Activated CD4-positive, alpha-beta T cell treated with anti-CD3 and anti-CD28 coated beads, Interleukin-2, amount 50 U/mL, for 48 hours (primary cell): ENCODE results near the gene NAPG.
"Not testable (repeated sequence)": the region's sequence is repeated elsewhere in the genome, so short reads cannot be mapped to it uniquely, and the experiment has no call there.

Experiments used
- DNase-seq, 2 experiments: peaks; one replicate each; pipeline ENCODE4 v3.0.0-alpha.2; 2020

The NAPG gene

DNA sequence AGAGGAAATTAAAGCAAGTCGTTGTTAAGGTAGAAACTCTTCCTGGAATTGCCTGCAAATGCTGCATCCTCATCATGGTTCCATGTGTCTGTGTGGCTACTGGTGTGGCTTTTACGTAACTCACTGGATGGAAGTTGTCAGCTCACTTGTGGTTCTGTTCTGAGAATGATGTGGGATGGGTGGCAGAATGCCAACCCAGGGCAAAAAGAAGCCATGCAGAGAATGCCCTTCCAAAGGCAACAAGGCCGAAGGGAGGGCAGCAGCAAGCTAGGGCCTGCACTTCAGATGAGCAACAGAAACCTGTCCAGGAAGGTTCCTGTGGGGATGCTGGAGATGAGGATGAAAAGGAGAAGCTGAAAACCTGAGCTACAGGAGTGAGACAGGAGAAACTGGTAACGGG, 10.4 kb upstream of the NAPG start:
- no peak for DNase-seq

DNA sequence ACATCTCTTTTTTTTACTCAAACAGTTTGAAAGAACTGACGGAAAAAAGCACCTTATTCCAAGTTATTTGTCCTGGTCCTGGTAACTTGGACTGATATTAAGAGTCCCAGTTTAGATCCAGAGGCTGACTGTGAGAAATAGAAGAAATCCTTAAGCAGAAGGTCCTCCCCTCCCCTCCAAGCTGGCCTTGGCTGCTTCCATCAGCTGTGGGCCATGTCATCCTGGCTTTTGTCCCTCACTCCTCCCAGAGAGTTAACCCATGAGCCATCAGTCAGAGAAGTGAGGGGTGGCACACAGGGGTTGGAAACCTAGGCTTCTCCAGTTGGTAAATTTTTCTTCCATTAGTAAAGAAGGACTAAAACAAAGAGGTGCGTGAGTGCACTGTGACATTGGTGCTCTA, 9.7 kb upstream of the NAPG start:
- no peak for DNase-seq

DNA sequence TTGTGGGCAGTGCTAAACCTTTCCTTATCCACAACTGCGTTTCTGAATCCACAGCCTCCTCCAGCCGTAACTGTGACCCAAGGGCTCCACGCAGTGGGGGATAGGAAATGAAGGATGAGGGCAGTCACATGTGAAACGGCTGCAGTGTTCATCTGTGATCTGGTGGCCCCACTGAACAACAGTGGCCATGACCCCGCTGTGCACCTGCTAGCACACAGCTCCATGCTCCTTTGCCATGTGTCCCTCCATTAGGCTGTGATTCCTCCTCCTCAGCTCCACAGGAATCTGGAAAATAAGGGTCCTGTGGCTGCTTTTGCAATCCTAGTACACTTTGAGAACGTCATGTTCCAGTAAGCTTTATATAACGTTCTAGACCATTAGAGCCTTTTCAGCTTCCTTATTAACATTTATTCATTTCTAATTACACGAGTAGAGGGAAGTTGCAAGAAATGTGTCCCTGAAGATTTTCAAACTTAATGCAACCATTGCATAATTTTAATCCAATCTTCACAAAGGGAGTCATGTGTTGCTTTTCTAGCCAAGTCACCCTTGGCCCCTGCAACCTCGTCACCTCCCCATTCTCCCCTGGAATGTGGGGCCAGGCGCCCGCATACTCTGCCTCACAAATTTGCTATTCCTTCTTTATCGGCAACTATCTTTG, 7.1 kb upstream of the NAPG start:
- DNase-seq: no peak

DNA sequence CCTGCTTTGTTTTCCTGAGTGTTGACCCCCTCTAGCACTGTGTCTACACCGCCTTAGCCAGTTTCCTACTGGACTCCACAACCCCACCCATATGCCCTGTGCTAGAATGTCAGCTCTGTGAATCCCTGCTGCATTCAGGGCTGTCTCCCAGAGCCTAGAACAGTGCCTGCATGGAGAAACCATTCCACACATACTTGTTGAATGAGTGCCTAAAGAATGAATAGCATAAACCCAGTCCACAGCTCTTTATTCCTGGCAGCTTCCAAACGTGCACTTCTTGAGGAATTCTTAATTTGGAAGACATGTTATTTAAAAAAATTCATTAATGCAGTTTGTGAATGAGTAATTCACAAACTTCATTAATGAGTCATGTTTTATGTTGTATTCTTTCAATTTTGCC, 6.5 kb upstream of the NAPG start:
- DNase-seq: no peak

DNA sequence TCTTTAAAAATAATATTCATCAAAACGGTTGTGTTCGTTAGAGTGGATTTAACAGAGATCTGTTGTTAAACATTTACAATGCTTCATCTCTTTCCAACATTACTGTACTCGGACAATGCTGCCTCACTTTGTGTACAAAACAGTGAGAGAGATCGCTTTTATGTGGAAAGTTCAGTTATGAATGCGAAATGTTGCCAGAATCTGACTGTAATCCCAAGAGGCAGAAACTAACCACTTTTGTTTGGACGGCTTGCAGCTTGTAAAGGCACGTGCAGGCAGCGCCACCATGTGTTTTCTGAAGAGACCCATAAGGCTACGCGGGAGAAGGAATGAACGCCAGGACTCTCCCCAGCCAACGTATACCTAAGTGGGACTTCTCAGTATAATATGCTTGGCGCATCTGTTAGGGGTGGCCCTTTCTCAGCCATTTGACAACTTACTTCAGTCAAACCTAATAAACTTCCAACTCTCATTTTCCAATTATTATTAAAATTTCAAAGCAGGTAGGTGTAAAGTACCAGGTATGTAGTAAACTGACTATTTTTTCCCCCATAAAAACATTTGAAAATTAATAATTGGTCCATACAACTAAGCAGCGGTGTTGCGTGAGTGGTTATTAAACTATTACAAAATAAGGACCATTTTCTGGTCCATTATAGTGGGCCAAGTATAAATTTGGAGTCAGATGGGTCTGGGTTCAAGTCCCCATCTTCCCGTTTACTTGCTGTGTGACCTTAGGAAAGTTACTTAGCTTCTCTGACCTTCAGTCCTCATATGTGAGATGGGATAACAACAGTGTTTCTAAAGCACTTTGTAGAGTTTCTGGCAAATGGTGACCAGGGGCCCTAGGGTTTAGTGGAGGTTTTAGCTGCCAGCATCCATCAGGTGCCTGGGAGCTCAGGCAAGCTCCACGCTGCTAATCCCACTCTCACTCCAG, 5.6 kb upstream of the NAPG start:
- peak; percentile 56 to 68 for DNase-seq

DNA sequence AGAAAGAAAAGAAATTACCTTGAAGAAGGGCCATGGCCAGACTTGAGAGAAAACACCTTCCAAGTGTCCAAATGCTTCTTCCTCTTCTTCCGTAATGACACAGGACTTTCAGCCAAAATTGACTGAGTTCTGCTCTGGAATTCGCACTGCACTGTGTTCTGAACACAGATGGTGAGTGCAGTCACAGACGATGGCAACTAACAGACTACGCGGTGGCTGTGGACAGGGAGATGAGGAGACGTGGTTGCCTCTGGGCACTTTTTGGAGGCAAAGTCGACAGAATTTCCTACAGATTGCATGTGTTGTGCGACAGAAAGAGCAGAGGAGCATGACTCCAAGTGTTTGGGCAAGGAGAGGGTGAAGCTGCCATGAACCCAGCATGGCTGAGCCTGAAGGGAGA, 4.3 kb upstream of the NAPG start:
- no peak for DNase-seq

DNA sequence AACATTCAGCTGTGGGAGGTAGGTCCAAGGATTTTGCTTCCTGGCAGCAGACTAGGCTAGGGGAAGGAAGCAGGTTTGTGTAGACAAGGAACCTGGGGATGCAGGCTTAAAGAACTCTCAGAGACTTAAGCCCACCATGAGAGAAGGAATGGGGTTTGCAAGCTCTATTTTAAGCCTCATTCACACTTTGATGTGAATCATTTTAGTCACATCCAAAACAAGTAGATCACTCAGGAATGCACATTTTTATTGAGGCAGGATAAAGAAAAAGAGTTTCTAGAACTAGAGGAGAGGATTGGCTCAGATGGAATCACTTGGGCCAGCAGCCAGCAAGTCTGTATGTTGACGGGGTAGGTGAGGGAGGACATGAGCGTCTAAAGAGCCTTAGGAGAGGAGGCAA, 3.3 kb upstream of the NAPG start:
- DNase-seq: no peak

DNA sequence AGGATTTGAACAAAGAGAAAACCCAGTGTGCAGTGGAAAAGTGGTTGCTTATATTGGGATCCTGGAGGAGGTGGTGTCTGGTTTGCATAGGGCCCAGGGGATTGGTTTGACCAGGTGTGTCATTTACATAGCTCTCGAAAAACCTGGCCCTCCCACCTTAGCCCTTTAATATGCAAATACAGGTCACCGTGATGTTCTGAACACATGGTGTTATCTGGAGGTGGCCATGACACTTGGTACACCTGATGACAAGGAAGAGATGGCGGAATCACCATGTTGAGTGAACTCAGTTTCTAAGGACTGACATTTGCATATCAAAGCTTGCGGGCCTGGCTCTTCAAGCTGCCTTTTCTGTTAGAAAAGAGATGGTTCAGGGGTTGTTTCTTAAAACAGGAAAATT, 2.3 kb upstream of the NAPG start:
- no peak for DNase-seq

DNA sequence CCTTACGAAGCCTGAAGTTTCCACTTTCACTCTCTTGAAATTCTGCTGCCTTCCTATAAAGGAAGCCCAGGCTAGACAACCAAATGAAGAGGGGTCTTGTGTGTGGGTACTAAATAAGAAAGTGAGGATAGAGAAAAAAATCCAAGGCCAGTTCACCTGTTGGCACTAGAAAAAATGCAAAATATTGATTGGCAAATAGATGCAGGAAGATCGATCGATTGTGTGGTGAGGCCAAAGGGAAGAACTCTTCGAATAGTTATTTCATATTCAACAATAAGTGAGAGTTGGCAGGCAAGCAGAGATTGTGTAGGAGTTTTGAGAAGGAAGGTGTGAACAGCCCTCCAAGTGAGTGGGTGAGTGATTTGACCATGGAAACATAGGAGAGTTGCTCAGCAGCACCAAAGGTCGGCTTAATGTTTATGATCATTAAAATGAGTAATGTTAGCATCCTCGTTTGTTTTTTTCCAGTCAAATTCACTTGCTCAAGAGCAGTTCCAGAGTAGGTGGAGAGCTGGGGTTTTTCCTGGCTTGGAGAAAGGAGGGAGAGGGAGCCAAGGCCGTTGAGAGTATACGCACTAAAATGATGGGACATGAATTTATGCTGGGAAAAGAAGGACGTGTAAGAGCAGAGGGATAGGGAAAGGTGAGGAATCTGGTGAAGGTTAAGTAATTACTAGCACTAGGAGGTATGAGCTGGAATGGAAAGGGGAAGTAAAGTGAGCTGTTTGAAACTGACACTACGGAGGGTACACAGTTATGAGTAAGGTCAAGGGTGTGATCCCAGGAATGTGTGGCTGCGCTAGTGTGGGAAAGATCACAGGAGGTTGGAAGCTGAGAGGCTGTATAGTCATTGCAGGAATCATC, 1.1 kb upstream of the NAPG start:
- DNase-seq: no peak

DNA sequence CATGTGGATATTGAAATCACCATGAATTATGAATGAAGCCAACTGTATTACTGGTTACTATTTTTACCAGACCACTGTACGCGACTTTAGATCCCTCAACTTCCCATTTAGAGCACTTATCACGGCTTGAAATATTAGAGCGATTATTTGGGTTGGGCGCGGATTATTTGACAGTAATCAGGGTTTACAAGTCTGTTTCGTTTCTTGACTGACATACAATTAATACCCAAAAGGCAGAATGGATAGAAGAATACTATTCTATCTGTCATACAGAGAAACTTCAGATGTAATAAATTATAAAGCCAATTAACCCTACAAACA, 496 bp upstream of the NAPG start:
- no peak for DNase-seq

DNA sequence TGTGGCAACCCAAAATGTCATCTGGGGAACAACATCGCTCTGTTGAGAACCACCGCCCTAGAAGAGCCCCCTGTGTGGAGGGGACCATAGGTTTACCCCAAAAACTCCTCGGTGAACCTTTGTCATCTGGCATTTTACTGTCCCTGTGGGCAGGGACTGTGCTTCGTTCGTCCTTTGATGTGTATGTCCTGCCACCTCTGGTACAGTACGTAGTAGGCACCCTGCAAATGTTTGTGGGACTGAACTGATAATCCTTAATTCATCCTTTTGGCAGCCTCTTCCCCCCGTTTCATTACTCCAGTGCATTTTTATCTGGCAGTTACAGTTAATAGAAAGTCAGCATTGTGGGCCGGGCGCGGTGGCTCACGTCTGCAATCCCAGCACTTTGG, 728 bp downstream of the NAPG start:
- no peak for DNase-seq

DNA sequence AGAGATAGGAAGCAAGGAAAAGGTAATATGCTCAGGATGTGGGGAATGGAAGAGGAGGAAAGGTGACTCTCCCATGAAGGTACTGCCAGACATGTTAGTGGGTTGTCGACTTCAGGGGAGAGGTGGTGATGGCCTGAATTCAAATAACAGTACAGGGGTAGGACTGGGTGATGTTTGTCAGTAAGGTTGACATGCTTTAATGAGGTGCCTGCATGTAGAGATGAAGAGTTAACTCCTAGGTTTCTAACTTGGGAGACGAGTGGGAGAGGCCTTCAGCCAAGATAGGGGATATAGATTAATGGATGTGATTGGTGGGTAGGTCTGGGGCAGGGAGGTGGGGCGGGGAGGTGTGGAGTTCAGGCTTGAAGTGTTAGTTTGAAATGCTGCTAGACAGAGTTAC, 2.6 kb downstream of the NAPG start:
- DNase-seq: no peak

DNA sequence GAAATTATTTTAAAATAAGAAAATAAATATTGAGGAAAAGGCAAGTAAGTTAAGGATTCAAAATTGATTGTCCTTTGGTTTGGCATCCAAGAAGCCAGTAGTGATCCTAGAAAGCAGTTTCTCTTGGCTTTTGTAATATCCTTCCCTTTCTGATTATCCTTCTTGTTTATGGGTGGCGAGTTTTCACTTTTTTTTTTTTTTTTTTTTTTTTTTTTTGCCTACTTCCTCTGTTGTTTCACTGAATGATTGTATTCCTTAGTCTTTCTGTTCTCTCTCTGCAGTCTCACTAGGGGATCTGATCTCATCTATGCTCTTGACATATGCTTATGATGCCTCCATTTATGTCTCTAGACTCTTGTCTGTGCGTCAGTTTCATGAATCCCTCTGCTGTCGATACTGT, 4.2 kb downstream of the NAPG start:
- DNase-seq: no peak

DNA sequence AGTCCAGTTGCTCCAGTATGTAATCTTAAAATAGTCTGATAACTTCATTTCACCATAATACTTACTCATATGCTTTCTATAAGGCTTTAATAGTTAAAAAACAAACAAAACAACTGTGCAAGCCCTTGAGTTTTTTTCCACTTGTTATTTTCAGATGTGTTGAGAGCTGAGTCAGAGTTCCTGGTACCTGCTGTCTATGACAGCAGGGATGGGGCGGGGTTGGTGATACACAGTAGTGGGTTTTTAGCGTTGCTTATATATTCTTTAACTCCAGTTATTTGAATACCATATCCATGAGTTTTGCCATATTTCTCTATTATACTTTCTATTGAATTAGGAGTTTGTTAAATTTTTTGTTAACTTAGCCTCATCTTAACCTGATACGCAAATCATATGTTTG, 5.0 kb downstream of the NAPG start:
- DNase-seq: peak in 1 of 2 experiments; percentile 48

DNA sequence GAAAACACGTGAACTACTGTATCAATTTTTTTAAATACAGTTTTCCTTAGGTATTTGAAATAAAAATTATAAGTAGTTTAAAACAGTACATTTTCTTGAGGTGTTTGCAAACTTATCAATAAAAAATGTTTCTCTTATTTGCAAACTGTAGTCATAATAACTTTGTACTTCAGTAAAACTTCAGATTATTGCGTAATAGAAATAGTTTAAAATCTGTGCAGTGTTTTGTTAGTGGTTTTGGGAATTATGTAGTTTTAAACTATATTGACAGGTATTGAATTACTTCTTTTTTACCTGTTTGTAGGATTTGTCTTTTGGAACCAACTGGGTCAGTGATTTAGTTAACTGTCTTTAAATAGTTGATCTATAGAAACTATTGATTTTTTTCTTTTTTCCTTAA, 7.3 kb downstream of the NAPG start:
- DNase-seq: no peak

DNA sequence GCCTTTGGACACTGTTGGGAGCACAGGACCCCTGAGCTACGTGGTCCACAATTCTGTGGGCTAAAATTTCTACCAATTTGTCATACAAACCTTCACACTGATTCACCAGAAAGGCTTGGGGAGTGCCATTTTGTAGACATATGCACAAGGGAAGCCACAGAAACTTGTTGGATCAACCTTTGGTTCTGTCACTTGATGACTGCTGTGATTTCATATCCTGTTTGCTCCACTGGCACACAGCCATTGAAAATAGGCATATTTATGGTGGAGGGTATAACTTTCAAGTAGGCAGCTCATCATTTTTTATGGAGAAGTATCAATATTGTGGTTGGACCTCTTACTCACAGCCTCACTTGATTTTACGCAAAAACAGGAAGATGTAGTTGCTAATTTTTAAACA, 10.5 kb downstream of the NAPG start:
- no peak for DNase-seq

DNA sequence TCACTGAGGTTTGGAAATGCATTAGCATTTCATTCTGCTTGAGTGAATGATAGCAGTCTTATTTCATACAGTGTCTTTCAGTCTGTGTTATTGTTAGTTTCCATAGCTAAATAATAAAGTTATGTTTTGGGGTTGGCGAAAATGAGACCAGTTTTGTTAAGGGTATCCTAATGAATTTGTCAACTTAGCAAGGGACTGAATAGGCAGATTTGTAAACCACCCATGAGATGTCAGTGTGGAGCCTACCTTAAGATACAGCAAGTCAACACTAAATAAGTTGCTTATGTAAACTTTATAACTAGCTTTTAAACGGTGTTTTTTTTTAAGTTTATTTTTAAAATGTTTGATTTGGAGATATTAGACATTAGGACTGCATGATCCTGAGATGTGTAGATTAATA, 11.9 kb downstream of the NAPG start:
- no peak for DNase-seq

DNA sequence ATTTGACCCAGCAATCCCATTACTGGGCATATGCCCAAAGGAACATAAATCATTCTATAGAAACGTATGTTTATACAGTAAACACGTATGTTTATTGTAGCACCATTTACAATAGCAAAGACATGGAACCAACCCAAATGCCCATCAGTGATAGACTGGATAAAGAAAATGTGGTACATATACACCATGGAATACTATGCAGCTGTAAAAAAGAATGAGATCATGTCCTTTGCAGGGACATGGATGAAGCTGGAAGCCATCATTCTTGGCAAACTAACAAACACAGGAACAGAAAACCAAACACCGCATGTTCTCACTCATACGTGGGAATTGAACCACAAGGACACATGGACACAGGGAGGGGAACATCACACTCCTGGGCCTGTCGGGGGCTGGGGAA, 13.3 kb downstream of the NAPG start:
- not testable (repeated sequence) for DNase-seq

DNA sequence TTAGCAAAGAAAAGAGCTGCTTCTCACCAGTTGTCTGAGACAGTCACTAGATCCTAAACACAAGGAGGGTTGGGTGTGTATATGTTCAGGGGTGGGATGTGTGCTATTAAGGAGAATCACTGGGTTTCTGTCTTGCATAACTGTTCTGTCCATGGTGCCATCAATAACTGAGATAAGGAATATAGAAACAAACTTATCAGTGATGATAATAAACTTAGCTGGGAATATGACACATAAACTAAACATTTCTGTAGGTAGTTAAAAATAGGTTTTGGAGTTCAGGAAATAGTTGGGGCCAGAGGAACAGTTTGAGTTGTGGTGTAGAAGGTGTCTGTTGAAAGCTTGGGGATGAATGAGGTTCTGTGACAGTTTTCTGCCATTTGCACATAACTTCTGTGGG, 17.4 kb downstream of the NAPG start:
- DNase-seq: no peak

DNA sequence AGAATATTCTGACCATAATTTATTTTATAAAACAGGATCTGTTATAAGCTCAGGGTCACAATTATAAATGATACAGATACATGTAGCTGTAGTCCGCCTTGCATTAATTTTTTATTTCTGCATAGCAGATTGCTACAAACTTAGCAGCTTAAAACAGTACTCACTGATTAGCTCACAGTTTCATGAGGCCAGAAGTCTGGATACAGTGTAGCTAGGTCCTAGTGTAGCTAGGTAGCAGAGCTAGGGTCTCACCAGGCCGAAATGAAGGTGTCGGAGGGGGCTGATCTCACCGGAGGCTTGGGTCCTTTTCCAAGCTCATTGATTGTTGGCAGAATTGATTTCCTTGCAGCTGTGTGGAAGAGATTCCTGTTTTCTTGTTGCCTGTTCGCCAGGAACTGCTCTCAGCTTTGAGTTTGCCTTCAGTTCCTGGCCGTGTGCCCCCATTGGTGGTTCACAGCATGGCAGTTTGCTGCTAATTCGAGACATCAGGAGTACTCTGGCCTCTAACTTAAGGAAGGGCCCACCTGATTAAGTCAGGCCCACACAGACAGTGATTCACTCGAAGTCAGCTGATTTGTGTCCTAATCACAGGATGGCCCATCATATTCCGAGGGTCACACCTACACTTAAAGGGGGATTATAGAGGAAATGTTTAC, 18.4 kb downstream of the NAPG start:
- DNase-seq: no peak

DNA sequence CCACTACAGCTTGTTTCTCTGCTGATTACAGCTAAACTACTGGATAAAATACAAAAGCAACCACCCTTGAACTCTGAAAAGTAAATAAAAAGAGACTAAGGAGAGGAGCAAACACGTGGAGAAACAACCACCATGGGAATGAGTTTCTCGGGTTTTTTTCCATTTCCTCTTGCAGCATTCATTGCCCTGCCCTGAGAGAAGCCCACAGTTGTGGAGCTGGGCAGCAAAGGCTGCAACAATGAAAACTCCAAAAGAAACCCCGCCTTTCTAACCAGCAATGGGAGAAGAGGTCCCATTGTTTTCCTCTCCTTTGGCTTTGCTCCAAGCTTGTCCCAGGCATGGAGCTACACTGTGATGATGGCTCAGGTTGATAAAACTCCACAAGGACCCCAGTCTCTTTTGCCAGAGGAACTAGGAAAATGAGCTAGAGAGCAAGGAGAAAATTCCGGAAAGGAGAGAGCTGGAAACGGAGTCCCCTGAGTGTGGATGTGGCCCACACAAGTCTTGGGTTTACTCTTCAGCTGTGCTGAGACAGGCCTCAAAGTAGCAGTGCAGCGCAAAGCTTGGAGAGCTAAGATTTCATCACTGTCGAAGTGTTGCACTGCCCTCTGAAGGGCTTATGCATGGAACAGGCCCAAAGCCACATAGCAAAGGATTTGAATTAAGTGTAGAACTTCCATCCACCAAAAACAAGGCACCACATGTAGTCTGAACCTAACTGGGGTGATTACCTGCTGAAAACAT, 20.9 kb downstream of the NAPG start:
- DNase-seq: no peak

DNA sequence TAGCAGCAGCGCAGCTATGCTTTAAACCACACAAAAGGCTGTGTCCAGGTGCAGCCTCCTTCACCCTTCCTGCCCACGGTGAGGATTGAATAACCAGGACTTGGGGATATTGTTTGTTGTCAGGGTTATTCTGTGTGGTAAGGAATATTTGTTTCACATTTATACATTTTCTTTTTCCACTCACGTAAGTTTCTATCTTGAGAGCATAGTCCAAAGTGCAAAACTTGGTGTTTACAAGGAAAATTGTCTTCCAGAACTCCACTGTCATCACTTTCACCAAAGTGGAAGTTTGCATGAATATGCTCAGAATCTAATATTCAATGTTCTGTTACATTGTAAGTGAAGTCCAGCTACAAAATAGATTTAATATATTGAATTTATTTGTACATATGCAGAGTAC, 26.4 kb downstream of the NAPG start:
- DNase-seq: no peak

DNA sequence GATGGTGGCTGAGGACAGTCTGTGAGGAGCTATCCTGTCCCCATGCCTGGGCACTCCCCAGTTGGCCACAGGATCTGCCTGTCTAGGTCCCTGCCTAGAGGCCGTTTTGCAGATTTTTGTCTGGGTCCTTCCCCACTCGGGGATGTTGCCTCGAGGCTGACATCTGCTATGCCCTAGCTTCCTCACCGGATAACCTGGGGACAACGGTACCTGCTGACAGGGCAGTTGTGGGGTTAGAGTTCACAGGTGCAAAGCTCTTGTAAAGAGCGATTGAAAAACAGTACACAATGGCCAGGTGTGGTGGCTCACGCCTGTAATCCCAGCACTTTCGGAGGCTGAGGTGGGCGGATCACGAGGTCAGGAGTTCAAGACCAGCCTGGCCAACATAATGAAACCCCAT, 30.4 kb downstream of the NAPG start:
- not testable (repeated sequence) for DNase-seq
